Measurements from ENCODE around the gene CCNYL1.

DNA sequence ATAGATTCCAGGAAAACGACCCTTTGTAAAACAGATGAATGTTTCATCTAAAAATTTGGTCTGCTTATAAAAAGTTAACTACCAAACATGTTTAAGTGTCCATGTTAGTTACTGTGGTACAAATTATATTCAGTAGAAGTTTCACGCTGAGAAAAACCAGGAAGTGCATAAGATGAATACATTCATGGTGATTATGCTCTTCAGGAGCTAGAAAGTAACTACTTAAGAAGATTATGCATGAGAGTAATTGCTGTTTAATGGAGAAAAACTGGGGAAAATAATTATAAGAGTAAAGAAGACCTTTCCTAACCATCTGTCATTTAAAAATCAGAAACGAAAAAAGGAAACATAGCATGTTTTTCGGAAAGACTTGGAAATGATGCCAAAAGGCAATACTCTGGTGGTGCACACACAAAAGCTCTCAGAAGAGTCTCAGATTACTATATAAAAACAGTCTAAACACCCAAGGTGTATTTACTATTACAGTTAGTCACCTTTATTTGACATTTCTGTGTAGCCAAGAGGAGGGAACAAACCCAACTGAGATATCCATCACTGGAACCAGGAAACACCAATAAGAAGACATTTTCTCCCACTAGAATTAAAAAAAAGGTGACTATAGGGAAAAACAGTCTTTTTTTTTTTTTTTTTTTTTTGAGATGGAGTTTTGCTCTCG, 47.4 kb upstream of the CCNYL1 start:
- TF ChIP-seq, protein P1, sequence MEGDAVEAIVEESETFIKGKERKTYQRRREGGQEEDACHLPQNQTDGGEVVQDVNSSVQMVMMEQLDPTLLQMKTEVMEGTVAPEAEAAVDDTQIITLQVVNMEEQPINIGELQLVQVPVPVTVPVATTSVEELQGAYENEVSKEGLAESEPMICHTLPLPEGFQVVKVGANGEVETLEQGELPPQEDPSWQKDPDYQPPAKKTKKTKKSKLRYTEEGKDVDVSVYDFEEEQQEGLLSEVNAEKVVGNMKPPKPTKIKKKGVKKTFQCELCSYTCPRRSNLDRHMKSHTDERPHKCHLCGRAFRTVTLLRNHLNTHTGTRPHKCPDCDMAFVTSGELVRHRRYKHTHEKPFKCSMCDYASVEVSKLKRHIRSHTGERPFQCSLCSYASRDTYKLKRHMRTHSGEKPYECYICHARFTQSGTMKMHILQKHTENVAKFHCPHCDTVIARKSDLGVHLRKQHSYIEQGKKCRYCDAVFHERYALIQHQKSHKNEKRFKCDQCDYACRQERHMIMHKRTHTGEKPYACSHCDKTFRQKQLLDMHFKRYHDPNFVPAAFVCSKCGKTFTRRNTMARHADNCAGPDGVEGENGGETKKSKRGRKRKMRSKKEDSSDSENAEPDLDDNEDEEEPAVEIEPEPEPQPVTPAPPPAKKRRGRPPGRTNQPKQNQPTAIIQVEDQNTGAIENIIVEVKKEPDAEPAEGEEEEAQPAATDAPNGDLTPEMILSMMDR (IDR thresholded peaks at IDR 0.05), result no peak
- no peak for TF ChIP-seq POLR2A (IDR thresholded peaks at IDR 0.05)

All from adrenal gland (tissue), 5 donors.